Measurements from ENCODE around the gene DIS3L2. TPM values are rescaled to one million over a fixed set of nuclear protein-coding genes. Genes with fewer than 3 reads are reported as not detected.

The DIS3L2 gene
- total RNA-seq, 1 experiment from 2014 or later = 39.1 TPM

GRCh38 chr2:231960810-231961348 is 634 bp upstream of the DIS3L2 start:
- ChIA-PET POLR2A (ENCODE audit: unreplicated experiment) (interaction anchor here (0.5 kb wide), 2 partner anchors 40 to 339 kb away, joined by 3 to 33 read pairs; no protein-coding TSS in a partner anchor), CTCF (no interaction called here)
- no peak for DNase-seq
- H3K36me3 ChIP-seq (ENCODE audit: low read depth) = no peaks in the 10 kb centered on the region
- H2AFZ ChIP-seq = peak overlapping the region; percentile 99
- H3K79me2 ChIP-seq (ENCODE audit: low read depth) = peaks cover 51% of the 10 kb centered on the region
- peaks cover 23% of the 10 kb centered on the region for H3K4me1 ChIP-seq (replicated peaks; ENCODE audit: insufficient read depth)
- peak overlapping the region; percentile 80 for H3K4me2 ChIP-seq
- no peak for TF ChIP-seq EZH2 (IDR thresholded peaks at IDR 0.05; ENCODE audit: low read depth)
- intact Hi-C loops (cut with micrococcal nuclease; ENCODE audit: unreplicated experiment) = no loop called here
- peak overlapping the region; percentile 56; the same call in 1 of the 2 replicates for H3K27ac ChIP-seq
- peak overlapping the region; percentile 99 for H3K4me3 ChIP-seq
- H3K9me3 ChIP-seq (ENCODE audit: insufficient read depth, low read depth) = no peaks in the 10 kb centered on the region
- no peaks in the 10 kb centered on the region for H3K9me2 ChIP-seq (ENCODE audit: insufficient read depth)
- no peaks in the 10 kb centered on the region for H3K27me3 ChIP-seq (ENCODE audit: insufficient read depth, low read depth)
- BruUV-seq (replicated peaks) = TSS peak; percentile 82
- H3F3A ChIP-seq (ENCODE audit: insufficient read depth, low read depth) = peaks cover 8% of the 10 kb centered on the region; the same call in 1 of the 2 replicates
- no peaks in the 10 kb centered on the region; the same call in 1 of the 2 replicates for H4K20me1 ChIP-seq (ENCODE audit: insufficient read depth)

DNA sequence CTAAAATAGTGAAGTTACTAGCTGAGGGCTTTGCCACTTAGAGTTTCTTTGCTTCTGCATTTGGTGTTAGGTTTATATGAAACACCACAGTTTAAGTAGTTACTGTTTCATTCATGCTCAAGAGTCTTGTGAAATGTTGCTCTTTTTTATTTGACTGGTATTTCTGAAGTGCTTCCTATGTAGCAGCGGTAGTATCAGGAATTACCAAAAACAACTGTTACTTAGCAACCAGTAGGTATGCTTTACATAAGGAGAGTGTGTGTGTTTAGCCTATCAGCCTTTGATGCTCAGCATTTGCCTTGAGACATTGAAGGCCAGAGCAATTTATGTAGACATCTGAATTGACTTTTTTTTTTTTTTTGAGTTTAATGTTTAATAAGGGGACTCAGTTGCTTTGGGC is 3.6 kb downstream of the DIS3L2 start:
- Histone ChIP-seq H3K27me3 (ENCODE audit: insufficient read depth, low read depth) (no peaks in the 10 kb centered on the region), H3K9me2 (ENCODE audit: insufficient read depth) (no peaks in the 10 kb centered on the region), H3F3A (ENCODE audit: insufficient read depth, low read depth) (no peaks in the 10 kb centered on the region), H3K9me3 (ENCODE audit: insufficient read depth, low read depth) (no peaks in the 10 kb centered on the region), H2AFZ (no peak overlapping the region), H3K79me2 (ENCODE audit: low read depth) (peaks cover 85% of the 10 kb centered on the region), H3K36me3 (ENCODE audit: low read depth) (no peaks in the 10 kb centered on the region), H3K4me2 (no peak overlapping the region), H3K4me1 (replicated peaks; ENCODE audit: insufficient read depth) (peaks cover 14% of the 10 kb centered on the region), H4K20me1 (ENCODE audit: insufficient read depth) (peaks cover 6% of the 10 kb centered on the region), H3K4me3 (no peak overlapping the region), H3K27ac (no peak overlapping the region)
- TF ChIP-seq, protein P1, sequence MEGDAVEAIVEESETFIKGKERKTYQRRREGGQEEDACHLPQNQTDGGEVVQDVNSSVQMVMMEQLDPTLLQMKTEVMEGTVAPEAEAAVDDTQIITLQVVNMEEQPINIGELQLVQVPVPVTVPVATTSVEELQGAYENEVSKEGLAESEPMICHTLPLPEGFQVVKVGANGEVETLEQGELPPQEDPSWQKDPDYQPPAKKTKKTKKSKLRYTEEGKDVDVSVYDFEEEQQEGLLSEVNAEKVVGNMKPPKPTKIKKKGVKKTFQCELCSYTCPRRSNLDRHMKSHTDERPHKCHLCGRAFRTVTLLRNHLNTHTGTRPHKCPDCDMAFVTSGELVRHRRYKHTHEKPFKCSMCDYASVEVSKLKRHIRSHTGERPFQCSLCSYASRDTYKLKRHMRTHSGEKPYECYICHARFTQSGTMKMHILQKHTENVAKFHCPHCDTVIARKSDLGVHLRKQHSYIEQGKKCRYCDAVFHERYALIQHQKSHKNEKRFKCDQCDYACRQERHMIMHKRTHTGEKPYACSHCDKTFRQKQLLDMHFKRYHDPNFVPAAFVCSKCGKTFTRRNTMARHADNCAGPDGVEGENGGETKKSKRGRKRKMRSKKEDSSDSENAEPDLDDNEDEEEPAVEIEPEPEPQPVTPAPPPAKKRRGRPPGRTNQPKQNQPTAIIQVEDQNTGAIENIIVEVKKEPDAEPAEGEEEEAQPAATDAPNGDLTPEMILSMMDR (conservative IDR thresholded peaks at IDR 0.05) = no peak
- no peak for TF ChIP-seq EZH2 (IDR thresholded peaks at IDR 0.05; ENCODE audit: low read depth)
- no peak for DNase-seq
- CTCF ChIA-PET = no interaction called here
- POLR2A ChIA-PET (ENCODE audit: unreplicated experiment) = no interaction called here
- intact Hi-C loops (cut with micrococcal nuclease; ENCODE audit: unreplicated experiment) = no loop called here
- BruUV-seq (replicated peaks) = no TSS peak

DNA sequence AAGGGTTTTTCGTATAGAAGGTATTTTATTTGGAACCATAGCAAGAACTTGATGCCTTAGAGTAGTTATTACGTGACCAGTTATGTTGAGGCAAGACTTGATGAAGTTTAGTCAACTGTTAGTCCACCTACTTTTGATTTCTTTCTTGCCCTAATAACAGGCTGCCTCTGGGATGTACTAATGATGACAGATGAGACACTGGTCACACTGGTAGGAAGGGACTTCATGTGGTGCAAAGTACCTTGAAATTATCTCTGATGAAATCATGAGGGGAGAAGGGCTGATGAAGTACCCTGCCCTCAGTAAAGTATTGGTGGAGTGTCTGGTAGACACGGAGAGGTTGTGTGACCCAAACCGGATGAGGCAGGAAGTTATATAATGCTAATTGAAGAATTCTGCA is 5.4 kb downstream of the DIS3L2 start:
- H4K20me1 ChIP-seq (ENCODE audit: insufficient read depth) = peaks cover 7% of the 10 kb centered on the region
- intact Hi-C loops (cut with micrococcal nuclease; ENCODE audit: unreplicated experiment) = no loop called here
- ChIA-PET CTCF (no interaction called here), POLR2A (ENCODE audit: unreplicated experiment) (interaction anchor here (0.5 kb wide), 1 partner anchor 330 kb away, joined by 11 read pairs; no protein-coding TSS in a partner anchor)
- H2AFZ ChIP-seq = no peak overlapping the region
- H3K27ac ChIP-seq = no peak overlapping the region
- no peaks in the 10 kb centered on the region for H3F3A ChIP-seq (ENCODE audit: insufficient read depth, low read depth)
- peaks cover 9% of the 10 kb centered on the region; the same call in 1 of the 2 replicates for H3K4me1 ChIP-seq (replicated peaks; ENCODE audit: insufficient read depth)
- peaks cover 74% of the 10 kb centered on the region for H3K79me2 ChIP-seq (ENCODE audit: low read depth)
- H3K27me3 ChIP-seq (ENCODE audit: insufficient read depth, low read depth) = no peaks in the 10 kb centered on the region
- BruUV-seq (replicated peaks) = no TSS peak
- H3K4me3 ChIP-seq = no peak overlapping the region
- TF ChIP-seq, protein P1 (conservative IDR thresholded peaks at IDR 0.05) = no peak
- TF ChIP-seq EZH2 (IDR thresholded peaks at IDR 0.05; ENCODE audit: low read depth) = no peak
- no peaks in the 10 kb centered on the region for H3K9me3 ChIP-seq (ENCODE audit: insufficient read depth, low read depth)
- H3K4me2 ChIP-seq = no peak overlapping the region
- H3K9me2 ChIP-seq (ENCODE audit: insufficient read depth) = no peaks in the 10 kb centered on the region
- H3K36me3 ChIP-seq (ENCODE audit: low read depth) = no peaks in the 10 kb centered on the region
- DNase-seq = no peak

DNA sequence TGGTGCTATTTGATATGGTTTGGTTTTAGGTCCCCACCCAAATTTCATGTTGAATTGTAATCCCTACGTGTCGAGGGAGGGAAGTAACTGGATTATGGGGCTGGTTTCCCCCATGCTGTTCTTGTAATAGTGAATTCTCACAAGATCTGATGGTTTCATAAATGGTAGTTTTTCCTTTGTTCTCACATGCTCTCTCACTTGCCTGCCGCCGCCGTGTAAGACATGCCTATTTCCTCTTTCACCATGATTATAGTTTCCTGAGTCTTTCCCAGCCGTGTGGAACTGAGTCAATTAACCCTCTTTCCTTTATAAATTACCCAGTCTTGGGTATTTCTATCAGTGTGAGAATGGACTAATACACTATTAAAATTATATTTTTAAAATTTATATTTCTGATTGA is 7.3 kb downstream of the DIS3L2 start:
- TF ChIP-seq, protein P1 (conservative IDR thresholded peaks at IDR 0.05) = no peak
- no peak for TF ChIP-seq EZH2 (IDR thresholded peaks at IDR 0.05; ENCODE audit: low read depth)
- Histone ChIP-seq H3K4me2 (no peak overlapping the region), H3K36me3 (ENCODE audit: low read depth) (0 out of 2 replicates have a peak, but pooled peaks cover 5% of the 10 kb centered on the region), H3K27me3 (ENCODE audit: insufficient read depth, low read depth) (no peaks in the 10 kb centered on the region), H3K27ac (no peak overlapping the region), H3K4me3 (no peak overlapping the region), H4K20me1 (ENCODE audit: insufficient read depth) (peaks cover 7% of the 10 kb centered on the region), H3K4me1 (replicated peaks; ENCODE audit: insufficient read depth) (no peaks in the 10 kb centered on the region), H3K9me3 (ENCODE audit: insufficient read depth, low read depth) (no peaks in the 10 kb centered on the region), H2AFZ (no peak overlapping the region), H3K79me2 (ENCODE audit: low read depth) (peaks cover 55% of the 10 kb centered on the region), H3F3A (ENCODE audit: insufficient read depth, low read depth) (no peaks in the 10 kb centered on the region), H3K9me2 (ENCODE audit: insufficient read depth) (no peaks in the 10 kb centered on the region)
- no peak for DNase-seq
- CTCF ChIA-PET = no interaction called here
- intact Hi-C loops (cut with micrococcal nuclease; ENCODE audit: unreplicated experiment) = no loop called here
- BruUV-seq (replicated peaks) = no TSS peak
- POLR2A ChIA-PET (ENCODE audit: unreplicated experiment) = no interaction called here
